ENCODE data around the gene RIN3. TPM values are rescaled to one million over a fixed set of nuclear protein-coding genes. Genes with fewer than 3 reads are reported as not detected.

RIN3 gene
- total RNA-seq, 6 experiments from 2014 or later = 10.7 to 20.4 (median 18.9) TPM

- no peaks in the 10 kb centered on the region for H3K27me3 ChIP-seq
- H3K9me3 ChIP-seq = no peaks in the 10 kb centered on the region
- H3K27ac ChIP-seq = no peak overlapping the region
- intact Hi-C loops (cut with DNase I) = no loop called here
- ATAC-seq (no peak), DNase-seq (no peak)
- TF ChIP-seq, protein P1, sequence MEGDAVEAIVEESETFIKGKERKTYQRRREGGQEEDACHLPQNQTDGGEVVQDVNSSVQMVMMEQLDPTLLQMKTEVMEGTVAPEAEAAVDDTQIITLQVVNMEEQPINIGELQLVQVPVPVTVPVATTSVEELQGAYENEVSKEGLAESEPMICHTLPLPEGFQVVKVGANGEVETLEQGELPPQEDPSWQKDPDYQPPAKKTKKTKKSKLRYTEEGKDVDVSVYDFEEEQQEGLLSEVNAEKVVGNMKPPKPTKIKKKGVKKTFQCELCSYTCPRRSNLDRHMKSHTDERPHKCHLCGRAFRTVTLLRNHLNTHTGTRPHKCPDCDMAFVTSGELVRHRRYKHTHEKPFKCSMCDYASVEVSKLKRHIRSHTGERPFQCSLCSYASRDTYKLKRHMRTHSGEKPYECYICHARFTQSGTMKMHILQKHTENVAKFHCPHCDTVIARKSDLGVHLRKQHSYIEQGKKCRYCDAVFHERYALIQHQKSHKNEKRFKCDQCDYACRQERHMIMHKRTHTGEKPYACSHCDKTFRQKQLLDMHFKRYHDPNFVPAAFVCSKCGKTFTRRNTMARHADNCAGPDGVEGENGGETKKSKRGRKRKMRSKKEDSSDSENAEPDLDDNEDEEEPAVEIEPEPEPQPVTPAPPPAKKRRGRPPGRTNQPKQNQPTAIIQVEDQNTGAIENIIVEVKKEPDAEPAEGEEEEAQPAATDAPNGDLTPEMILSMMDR (IDR thresholded peaks at IDR 0.05) = no peak
- TF ChIP-seq POLR2A (IDR thresholded peaks at IDR 0.05) = no peak
- peaks cover 0 to 10% (median 3%) of the 10 kb centered on the region in 4 donors for H3K4me1 ChIP-seq
- no peak overlapping the region for H3K4me3 ChIP-seq
- 91% methylated on average over 6 of the region's 7 CpGs for WGBS (ENCODE audit: insufficient coverage, low coverage, low lambda C conversion rate, missing lambda C conversion rate)
- peaks cover 0 to 19% (median 0%) of the 10 kb centered on the region in 4 donors for H3K36me3 ChIP-seq
Observed at GRCh38 chr14:92575061-92575747, 61.6 kb downstream of the RIN3 start.

DNA sequence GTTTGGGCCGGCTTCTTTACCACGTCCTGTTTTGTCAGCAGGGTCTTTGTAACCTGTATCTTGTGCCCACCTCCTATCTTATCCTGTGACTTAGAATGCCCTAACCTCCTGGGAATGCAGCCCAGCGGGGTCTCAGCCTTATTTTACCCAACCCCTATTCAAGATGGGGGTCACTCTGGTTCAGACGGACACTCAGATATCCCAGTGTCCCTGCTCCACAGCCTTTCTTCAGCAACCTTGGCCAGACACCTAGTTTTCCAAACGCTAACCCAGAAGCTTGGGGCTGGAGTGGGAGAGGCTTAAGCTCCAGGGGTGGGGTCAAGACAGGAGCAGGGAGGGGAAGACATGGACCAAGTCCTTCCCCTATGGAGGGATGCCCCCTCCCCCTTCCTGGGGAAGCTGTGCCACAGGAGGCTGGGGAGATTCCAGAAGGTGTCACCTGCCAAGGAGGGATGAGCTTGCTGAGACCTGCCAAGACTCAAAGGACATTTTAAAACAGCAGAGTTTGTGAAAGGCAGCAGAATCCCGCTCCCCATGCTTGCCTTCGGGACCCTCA is 62.2 kb downstream of the RIN3 start:
- no peak overlapping the region for H3K27ac ChIP-seq
- intact Hi-C loops (cut with DNase I) = no loop called here
- no peak overlapping the region for H3K4me3 ChIP-seq
- no peaks in the 10 kb centered on the region for H3K27me3 ChIP-seq
- 89% methylated on average over 5 of the region's 7 CpGs for WGBS (ENCODE audit: insufficient coverage, low coverage, low lambda C conversion rate, missing lambda C conversion rate)
- DNase-seq (no peak), ATAC-seq (no peak)
- H3K9me3 ChIP-seq = no peaks in the 10 kb centered on the region
- H3K4me1 ChIP-seq = peaks cover 0 to 5% (median 1%) of the 10 kb centered on the region in 4 donors
- no peak for TF ChIP-seq POLR2A (IDR thresholded peaks at IDR 0.05)
- TF ChIP-seq, protein P1 (IDR thresholded peaks at IDR 0.05) = no peak
- peaks cover 0 to 19% (median 0%) of the 10 kb centered on the region in 4 donors for H3K36me3 ChIP-seq

- 70% methylated on average over 13 of the region's 13 CpGs for WGBS (ENCODE audit: insufficient coverage, low coverage, low lambda C conversion rate, missing lambda C conversion rate)
- Histone ChIP-seq H3K36me3 (peaks cover 0 to 19% (median 0%) of the 10 kb centered on the region in 4 donors), H3K4me3 (no peak overlapping the region), H3K27me3 (no peaks in the 10 kb centered on the region), H3K4me1 (no peaks in the 10 kb centered on the region), H3K27ac (no peak overlapping the region), H3K9me3 (no peaks in the 10 kb centered on the region)
- DNase-seq = no peak
- peak in 1 of 4 donors; percentile 28 for ATAC-seq
- TF ChIP-seq, protein P1 (IDR thresholded peaks at IDR 0.05) = no peak
- TF ChIP-seq POLR2A (IDR thresholded peaks at IDR 0.05) = no peak
- intact Hi-C loops (cut with DNase I) = no loop called here
Observed at GRCh38 chr14:92577321-92577742, 63.8 kb downstream of the RIN3 start.

DNA sequence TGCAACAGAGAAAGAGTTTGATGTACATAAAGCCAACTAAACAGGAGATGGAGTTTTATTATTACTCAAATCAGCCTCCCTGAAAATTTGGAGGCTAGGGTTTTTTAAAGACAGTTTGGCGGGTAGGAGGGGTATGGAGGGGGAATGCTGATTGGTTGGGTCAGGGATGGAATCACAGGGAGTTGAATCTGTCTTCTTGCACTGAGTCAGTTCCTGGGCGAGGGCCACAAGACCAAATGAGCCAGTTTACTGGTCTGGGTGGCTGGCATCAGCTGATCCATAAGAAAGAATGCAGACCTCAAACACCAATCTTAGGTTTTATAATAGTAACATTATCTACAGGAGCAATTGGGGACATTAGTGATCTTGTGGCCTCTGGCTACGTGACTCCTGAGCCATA is 64.9 kb downstream of the RIN3 start:
- DNase-seq (no peak), ATAC-seq (no peak)
- WGBS (ENCODE audit: insufficient coverage, low coverage, low lambda C conversion rate, missing lambda C conversion rate) = 89% methylated on average over 3 of the region's 3 CpGs
- H3K4me3 ChIP-seq = no peak overlapping the region
- intact Hi-C loops (cut with DNase I) = no loop called here
- H3K36me3 ChIP-seq = peaks cover 0 to 19% (median 0%) of the 10 kb centered on the region in 4 donors
- H3K27ac ChIP-seq = no peak overlapping the region
- TF ChIP-seq POLR2A (IDR thresholded peaks at IDR 0.05) = no peak
- TF ChIP-seq, protein P1 (IDR thresholded peaks at IDR 0.05) = no peak
- H3K27me3 ChIP-seq = no peaks in the 10 kb centered on the region
- H3K9me3 ChIP-seq = no peaks in the 10 kb centered on the region
- H3K4me1 ChIP-seq = no peaks in the 10 kb centered on the region
